Esophagus (tissue), 2 donors: ENCODE results near the gene MTAP. TPM values are rescaled to one million over a fixed set of nuclear protein-coding genes. Genes with fewer than 3 reads are reported as not detected.

Source experiments
- H3K27ac ChIP-seq, 2 donors: one replicate each; pipeline ENCODE4 v1.5.1; 2013; ENCODE audit warnings: low read depth in 2 of 2, mild to moderate bottlenecking in 2 of 2, inconsistent platforms in 1 of 2, low read length in 1 of 2, moderate library complexity in 1 of 2
- H3K27me3 ChIP-seq, 2 donors: one replicate each; pipeline ENCODE4 v1.6.1; 2013; ENCODE audit warnings: low read length in 2 of 2, control low read depth in 1 of 2, mild to moderate bottlenecking in 1 of 2; ENCODE audit not compliant: insufficient read depth in 2 of 2, control insufficient read depth in 1 of 2
- H3K36me3 ChIP-seq, 2 donors: one replicate each; pipeline ENCODE4 v1.6.1; 2013; ENCODE audit warnings: low read length in 1 of 2; ENCODE audit not compliant: control insufficient read depth in 2 of 2, insufficient read depth in 2 of 2
- H3K4me1 ChIP-seq, 2 donors: one replicate each; pipeline ENCODE4 v1.6.1; 2013; ENCODE audit warnings: low read length in 1 of 2; ENCODE audit not compliant: control insufficient read depth in 2 of 2, insufficient read depth in 2 of 2
- H3K4me3 ChIP-seq, 2 donors: one replicate each; pipeline ENCODE4 v1.5.1; 2013; ENCODE audit warnings: low read length in 2 of 2, mild to moderate bottlenecking in 2 of 2, low read depth in 1 of 2, moderate library complexity in 1 of 2
- H3K9me3 ChIP-seq, 2 donors: one replicate each; pipeline ENCODE4 v1.6.1; 2013; ENCODE audit warnings: mild to moderate bottlenecking in 2 of 2, low read depth in 1 of 2, low read length in 1 of 2, moderate library complexity in 1 of 2; ENCODE audit not compliant: control insufficient read depth in 2 of 2, insufficient read depth in 1 of 2
- WGBS, 2 donors: extraction: QIAGEN DNeasy Blood & Tissue Kit; methylation state at CpG; one replicate each; pipeline ENCODE4 v1.1.7; 2013; 5-methylcytosine and 5-hydroxymethylcytosine counted together
- polyA plus RNA-seq, 2 donors: library from polyadenylated mRNA; stranded (reverse); fragments of 200-250 nt; gene quantifications; one replicate each; pipeline ENCODE4 v1.2.3, GENCODE V29; 2013
- donor health status: healthy with polysubstance abuse.
- donor health status: Bipolar disorder and iron deficiency.

MTAP gene
- polyA plus RNA-seq, 2 donors = 11.5 to 14.9 TPM

GRCh38 chr9:21982391-21982790, 180.0 kb downstream of the MTAP start:
- 60 to 76% methylated on average over 1 of the region's 1 CpG for WGBS, 2 donors
- H3K27me3 ChIP-seq = peaks cover 0 to 7% of the 10 kb centered on the region in 2 donors
- no peaks in the 10 kb centered on the region for H3K4me1 ChIP-seq
- no peaks in the 10 kb centered on the region for H3K9me3 ChIP-seq
- no peak overlapping the region for H3K4me3 ChIP-seq
- H3K27ac ChIP-seq = no peak overlapping the region
- no peaks in the 10 kb centered on the region for H3K36me3 ChIP-seq

DNA sequence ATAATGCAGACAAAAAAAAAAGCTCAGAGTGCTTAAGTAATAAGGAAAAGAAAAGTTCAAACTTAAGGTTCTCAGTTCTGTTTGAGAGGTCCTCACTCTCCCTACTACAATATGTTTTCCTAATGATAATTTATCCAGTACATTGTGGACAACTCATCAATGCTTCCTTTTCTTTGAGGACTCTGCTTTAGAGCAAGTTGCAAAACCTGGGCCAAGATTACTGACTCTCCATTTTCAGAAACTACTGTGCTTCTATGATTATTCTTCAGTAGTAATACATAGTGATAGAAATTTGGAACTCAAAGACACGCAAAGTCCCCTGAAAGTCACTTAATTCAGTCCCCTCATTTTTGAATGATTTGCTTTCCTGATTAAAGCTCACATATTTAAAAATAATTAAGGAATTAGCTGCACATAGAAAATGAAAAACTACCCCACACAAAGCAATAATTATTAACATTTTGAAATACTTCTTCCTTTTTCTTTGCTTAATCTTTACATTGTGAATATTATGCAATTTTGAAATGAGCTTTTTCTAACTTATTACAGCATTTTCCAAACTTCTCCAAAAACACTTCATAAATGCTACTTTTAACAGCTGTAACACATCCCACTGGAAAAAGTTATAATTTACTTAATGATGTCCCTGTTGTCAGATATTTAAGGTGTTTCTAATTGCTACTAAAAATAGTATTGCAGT, 180.6 kb downstream of the MTAP start:
- Histone ChIP-seq H3K4me3 (no peak overlapping the region), H3K9me3 (no peaks in the 10 kb centered on the region), H3K4me1 (no peaks in the 10 kb centered on the region), H3K36me3 (no peaks in the 10 kb centered on the region), H3K27ac (no peak overlapping the region), H3K27me3 (peaks cover 0 to 7% of the 10 kb centered on the region in 2 donors)
- 65 to 83% methylated on average over 1 of the region's 1 CpG for WGBS, 2 donors

- no peak overlapping the region for H3K4me3 ChIP-seq
- WGBS, 2 donors = 64 to 65% methylated on average over 1 of the region's 1 CpG
- peaks cover 0 to 7% of the 10 kb centered on the region in 2 donors for H3K27me3 ChIP-seq
- H3K9me3 ChIP-seq = no peaks in the 10 kb centered on the region
- no peaks in the 10 kb centered on the region for H3K4me1 ChIP-seq
- H3K36me3 ChIP-seq = no peaks in the 10 kb centered on the region
- no peak overlapping the region for H3K27ac ChIP-seq
These were observed 181.1 kb downstream of the MTAP start for GRCh38 chr9:21983561-21983935.

GRCh38 chr9:21984101-21984500, 181.7 kb downstream of the MTAP start:
- Histone ChIP-seq H3K4me3 (no peak overlapping the region), H3K36me3 (no peaks in the 10 kb centered on the region), H3K27ac (no peak overlapping the region), H3K4me1 (no peaks in the 10 kb centered on the region), H3K9me3 (no peaks in the 10 kb centered on the region), H3K27me3 (peaks cover 0 to 4% of the 10 kb centered on the region in 2 donors)

DNA sequence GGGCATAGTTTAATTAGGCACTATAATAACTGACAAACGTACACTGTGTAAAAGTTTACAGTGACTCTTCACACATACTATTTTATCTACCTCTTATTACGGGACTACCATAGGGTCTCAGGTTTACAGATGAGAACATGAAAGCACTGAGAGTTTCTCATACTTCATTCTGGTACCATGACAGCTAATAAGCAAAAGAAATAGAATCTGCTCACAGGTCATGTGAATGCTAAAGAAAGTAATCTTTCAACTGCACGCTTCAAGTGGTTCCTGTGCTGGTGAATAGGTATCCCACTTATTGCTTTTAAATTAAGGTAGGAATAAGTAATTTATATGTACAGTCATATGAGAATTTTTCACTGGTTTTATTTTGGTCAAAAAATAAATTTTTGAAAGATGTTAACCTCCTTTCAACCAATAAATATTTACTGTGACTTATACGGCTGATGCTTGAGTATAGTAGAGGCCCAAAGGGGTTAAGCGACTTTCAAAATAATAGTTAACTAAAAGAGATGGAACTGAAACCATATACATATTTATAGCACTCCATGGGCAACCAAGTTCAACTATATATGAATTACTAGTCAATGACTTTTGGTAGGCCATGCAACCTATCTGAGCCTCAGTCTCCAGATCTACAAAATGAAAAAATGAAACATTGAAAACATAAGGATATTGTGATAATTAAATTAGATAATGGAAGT, 183.7 kb downstream of the MTAP start:
- no peaks in the 10 kb centered on the region for H3K36me3 ChIP-seq
- 68 to 80% methylated on average over 5 of the region's 5 CpGs for WGBS, 2 donors
- peaks cover 3 to 7% of the 10 kb centered on the region in 2 donors for H3K27me3 ChIP-seq
- peaks cover 0 to 9% of the 10 kb centered on the region in 2 donors for H3K9me3 ChIP-seq
- no peaks in the 10 kb centered on the region for H3K4me1 ChIP-seq
- no peak overlapping the region for H3K27ac ChIP-seq
- no peak overlapping the region for H3K4me3 ChIP-seq

Other genes with a start within 250 kb of the MTAP start
- 10 to 100 TPM in 1 of 2 donors, 1 to 10 TPM in 1; 6.1 to 11.3 TPM for gene CDKN2A, start 191.8 kb downstream of the MTAP start, polyA plus RNA-seq
- under 1 TPM; 0.28 to 0.47 TPM for gene CDKN2B-AS1, start 192.2 kb downstream of the MTAP start, polyA plus RNA-seq
- 10 to 100 TPM; 40.3 to 63.7 TPM for gene CDKN2B, start 206.7 kb downstream of the MTAP start, polyA plus RNA-seq